Neural cell (in vitro differentiated cells): Measurements from ENCODE around the gene GRWD1. TPM values are rescaled to one million over a fixed set of nuclear protein-coding genes. Genes with fewer than 3 reads are reported as not detected.

Experiments used
- H2AFZ ChIP-seq: fragments of 200-600, 300-800 bp; sonication (generic), shearing (Covaris generic); 2 replicates; pipeline ENCODE4 v1.6.0; 2014; ENCODE audit warnings: low read depth, mild to moderate bottlenecking, antibody characterized with exemption, low read length, moderate library complexity
- H3F3A ChIP-seq: fragments of 200-600 bp; shearing (Covaris generic); 2 replicates; pipeline ENCODE4 v1.6.1; 2016; ENCODE audit warnings: mild to moderate bottlenecking, moderate library complexity, mixed read lengths, antibody characterized with exemption, low read length; ENCODE audit not compliant: insufficient read depth, poor library complexity, severe bottlenecking
- H3K27ac ChIP-seq: fragments of 200-600, 300-800 bp; sonication (generic), shearing (Covaris generic); 2 replicates; pipeline ENCODE4 v1.5.1; 2014; ENCODE audit warnings: mild to moderate bottlenecking, low read length, moderate library complexity
- H3K27me3 ChIP-seq: fragments of 300-800, 200-600 bp; sonication (generic), shearing (Covaris generic); 2 replicates; pipeline ENCODE4 v1.6.0; 2014; ENCODE audit warnings: mild to moderate bottlenecking, low read depth, low read length, moderate library complexity; ENCODE audit not compliant: insufficient read depth
- H3K36me3 ChIP-seq: fragments of 300-800, 200-600 bp; sonication (generic), shearing (Covaris generic); 2 replicates; pipeline ENCODE4 v1.5.1; 2014; ENCODE audit warnings: mild to moderate bottlenecking, antibody characterized with exemption, low read length, moderate library complexity; ENCODE audit not compliant: insufficient read depth
- H3K4me2 ChIP-seq: fragments of 300-800, 200-600 bp; sonication (generic), shearing (Covaris generic); 2 replicates; pipeline ENCODE4 v1.6.0; 2014; ENCODE audit warnings: mild to moderate bottlenecking, low read length
- H3K4me3 ChIP-seq: fragments of 300-800, 200-600 bp; sonication (generic), shearing (Covaris generic); 2 replicates; pipeline ENCODE4 v1.5.1; 2014; ENCODE audit warnings: mild to moderate bottlenecking, low read length, moderate library complexity
- H3K79me2 ChIP-seq: fragments of 200-600 bp; shearing (Covaris generic); replicated peaks from 2 replicates; pipeline ENCODE4 v1.6.0; 2014; ENCODE audit warnings: mild to moderate bottlenecking, low read length, moderate library complexity; ENCODE audit not compliant: insufficient read depth
- H3K9ac ChIP-seq: fragments of 300-800, 200-600 bp; sonication (generic), shearing (Covaris generic); 2 replicates; pipeline ENCODE4 v1.6.1; 2016; ENCODE audit warnings: mild to moderate bottlenecking, low read length, mixed read lengths
- H3K9me2 ChIP-seq: fragments of 200-600 bp; shearing (Covaris generic); 2 replicates; pipeline ENCODE4 v1.6.1; 2016; ENCODE audit warnings: mild to moderate bottlenecking, low read length, mixed read lengths; ENCODE audit not compliant: insufficient read depth
- H3K9me3 ChIP-seq: fragments of 200-600, 300-800 bp; sonication (generic), shearing (Covaris generic); 2 replicates; pipeline ENCODE4 v1.6.1; 2016; ENCODE audit warnings: mild to moderate bottlenecking, mixed run types, low read length, moderate library complexity, mixed read lengths
- H4K20me1 ChIP-seq: fragments of 200-600 bp; shearing (Covaris generic); 2 replicates; pipeline ENCODE4 v1.6.1; 2016; ENCODE audit warnings: mild to moderate bottlenecking, mixed run types; ENCODE audit not compliant: insufficient read depth
- EP300 ChIP-seq: fragments of 450-650 bp; conservative IDR thresholded peaks from 2 replicates; pipeline ENCODE4 v1.6.1; 2014; ENCODE audit warnings: antibody characterized with exemption, mild to moderate bottlenecking, moderate library complexity; ENCODE audit not compliant: poor library complexity, severe bottlenecking
- EZH2 ChIP-seq: fragments of 200-600, 300-800 bp; shearing (Covaris generic), sonication (generic); IDR thresholded peaks from 2 replicates; pipeline ENCODE4 v1.6.1; 2014; ENCODE audit warnings: antibody characterized with exemption, low read length, borderline replicate concordance, mild to moderate bottlenecking; ENCODE audit not compliant: insufficient read depth, poor library complexity, severe bottlenecking
- MXI1 ChIP-seq: fragments of 450-650 bp; conservative IDR thresholded peaks from 2 replicates; pipeline ENCODE4 v1.6.1; 2014; ENCODE audit warnings: antibody characterized with exemption, mild to moderate bottlenecking; ENCODE audit not compliant: poor library complexity, severe bottlenecking
- POLR2AphosphoS5 ChIP-seq: IDR thresholded peaks from 2 replicates; pipeline ENCODE4 v1.6.1; 2012
- RAD21 ChIP-seq: fragments of 450-650 bp; conservative IDR thresholded peaks from 2 replicates; pipeline ENCODE4 v1.6.1; 2014; ENCODE audit warnings: antibody characterized with exemption, mild to moderate bottlenecking, moderate library complexity
- SMC3 ChIP-seq: fragments of 450-650 bp; conservative IDR thresholded peaks from 2 replicates; pipeline ENCODE4 v1.6.1; 2014; ENCODE audit warnings: antibody characterized with exemption, mild to moderate bottlenecking, moderate library complexity; ENCODE audit not compliant: poor library complexity
- TAF1 ChIP-seq: IDR thresholded peaks from 2 replicates; pipeline ENCODE4 v1.6.1; 2012; ENCODE audit warnings: low read depth
- polyA plus RNA-seq: library from polyadenylated mRNA; depleted of rRNA; stranded (reverse); fragments of >200 nt; gene quantifications from 2 replicates; pipeline ENCODE4 v1.2.3, GENCODE V29; 2014
- TF ChIP-seq, protein P1 (sequence below): IDR thresholded peaks from 2 replicates; pipeline ENCODE4 v1.6.1; 2012; ENCODE audit warnings: borderline replicate concordance
- TF ChIP-seq, protein P2 (sequence below): fragments of 450-650 bp; IDR thresholded peaks from 2 replicates; pipeline ENCODE4 v1.5.1; 2014; ENCODE audit warnings: antibody characterized with exemption, mild to moderate bottlenecking, moderate library complexity; ENCODE audit not compliant: poor library complexity, severe bottlenecking

GRWD1 gene
- polyA plus RNA-seq, 1 donor from 2014 or later = 11.8 TPM

DNA sequence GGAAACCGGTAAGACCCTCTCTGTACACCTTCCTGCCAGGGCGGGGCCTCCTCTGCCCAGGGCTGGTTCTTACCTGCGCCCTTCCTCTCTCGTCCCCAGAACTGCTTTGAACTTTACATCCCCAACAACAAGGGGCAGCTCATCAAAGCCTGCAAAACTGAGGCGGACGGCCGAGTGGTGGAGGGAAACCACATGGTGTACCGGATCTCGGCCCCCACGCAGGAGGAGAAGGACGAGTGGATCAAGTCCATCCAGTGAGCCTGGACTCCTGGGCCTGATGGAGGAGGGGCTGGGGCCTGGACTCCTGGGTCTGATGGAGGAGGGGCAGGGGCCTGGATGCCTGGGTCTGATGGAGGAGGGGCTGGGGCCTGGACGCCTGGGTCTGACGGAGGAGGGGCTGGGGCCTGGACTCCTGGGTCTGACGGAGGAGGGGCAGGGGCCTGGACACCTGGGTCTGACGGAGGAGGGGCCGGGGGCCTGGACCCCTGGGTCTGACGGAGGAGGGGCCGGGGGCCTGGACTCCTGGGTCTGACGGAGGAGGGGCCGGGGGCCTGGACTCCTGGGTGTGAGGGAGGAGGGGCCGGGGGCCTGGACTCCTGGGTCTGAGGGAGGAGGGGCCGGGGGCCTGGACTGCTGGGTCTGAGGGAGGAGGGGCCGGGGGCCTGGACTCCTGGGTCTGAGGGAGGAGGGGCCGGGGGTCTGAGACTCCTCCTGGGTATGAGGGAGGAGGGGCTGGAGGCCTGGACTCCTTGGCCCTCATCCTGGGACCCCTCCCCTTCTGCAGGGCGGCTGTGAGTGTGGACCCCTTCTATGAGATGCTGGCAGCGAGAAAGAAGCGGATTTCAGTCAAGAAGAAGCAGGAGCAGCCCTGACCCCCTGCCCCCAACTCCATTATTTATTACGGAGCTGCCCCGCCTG lies 32.8 kb downstream of the GRWD1 start:
- no peaks in the 10 kb centered on the region for H4K20me1 ChIP-seq
- no peak overlapping the region for H3K4me2 ChIP-seq
- TF ChIP-seq MXI1 (no peak), SMC3 (no peak), EP300 (no peak), POLR2AphosphoS5 (no peak), RAD21 (no peak)
- TF ChIP-seq, protein P1, sequence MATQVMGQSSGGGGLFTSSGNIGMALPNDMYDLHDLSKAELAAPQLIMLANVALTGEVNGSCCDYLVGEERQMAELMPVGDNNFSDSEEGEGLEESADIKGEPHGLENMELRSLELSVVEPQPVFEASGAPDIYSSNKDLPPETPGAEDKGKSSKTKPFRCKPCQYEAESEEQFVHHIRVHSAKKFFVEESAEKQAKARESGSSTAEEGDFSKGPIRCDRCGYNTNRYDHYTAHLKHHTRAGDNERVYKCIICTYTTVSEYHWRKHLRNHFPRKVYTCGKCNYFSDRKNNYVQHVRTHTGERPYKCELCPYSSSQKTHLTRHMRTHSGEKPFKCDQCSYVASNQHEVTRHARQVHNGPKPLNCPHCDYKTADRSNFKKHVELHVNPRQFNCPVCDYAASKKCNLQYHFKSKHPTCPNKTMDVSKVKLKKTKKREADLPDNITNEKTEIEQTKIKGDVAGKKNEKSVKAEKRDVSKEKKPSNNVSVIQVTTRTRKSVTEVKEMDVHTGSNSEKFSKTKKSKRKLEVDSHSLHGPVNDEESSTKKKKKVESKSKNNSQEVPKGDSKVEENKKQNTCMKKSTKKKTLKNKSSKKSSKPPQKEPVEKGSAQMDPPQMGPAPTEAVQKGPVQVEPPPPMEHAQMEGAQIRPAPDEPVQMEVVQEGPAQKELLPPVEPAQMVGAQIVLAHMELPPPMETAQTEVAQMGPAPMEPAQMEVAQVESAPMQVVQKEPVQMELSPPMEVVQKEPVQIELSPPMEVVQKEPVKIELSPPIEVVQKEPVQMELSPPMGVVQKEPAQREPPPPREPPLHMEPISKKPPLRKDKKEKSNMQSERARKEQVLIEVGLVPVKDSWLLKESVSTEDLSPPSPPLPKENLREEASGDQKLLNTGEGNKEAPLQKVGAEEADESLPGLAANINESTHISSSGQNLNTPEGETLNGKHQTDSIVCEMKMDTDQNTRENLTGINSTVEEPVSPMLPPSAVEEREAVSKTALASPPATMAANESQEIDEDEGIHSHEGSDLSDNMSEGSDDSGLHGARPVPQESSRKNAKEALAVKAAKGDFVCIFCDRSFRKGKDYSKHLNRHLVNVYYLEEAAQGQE = no peak
- TF ChIP-seq, protein P2, sequence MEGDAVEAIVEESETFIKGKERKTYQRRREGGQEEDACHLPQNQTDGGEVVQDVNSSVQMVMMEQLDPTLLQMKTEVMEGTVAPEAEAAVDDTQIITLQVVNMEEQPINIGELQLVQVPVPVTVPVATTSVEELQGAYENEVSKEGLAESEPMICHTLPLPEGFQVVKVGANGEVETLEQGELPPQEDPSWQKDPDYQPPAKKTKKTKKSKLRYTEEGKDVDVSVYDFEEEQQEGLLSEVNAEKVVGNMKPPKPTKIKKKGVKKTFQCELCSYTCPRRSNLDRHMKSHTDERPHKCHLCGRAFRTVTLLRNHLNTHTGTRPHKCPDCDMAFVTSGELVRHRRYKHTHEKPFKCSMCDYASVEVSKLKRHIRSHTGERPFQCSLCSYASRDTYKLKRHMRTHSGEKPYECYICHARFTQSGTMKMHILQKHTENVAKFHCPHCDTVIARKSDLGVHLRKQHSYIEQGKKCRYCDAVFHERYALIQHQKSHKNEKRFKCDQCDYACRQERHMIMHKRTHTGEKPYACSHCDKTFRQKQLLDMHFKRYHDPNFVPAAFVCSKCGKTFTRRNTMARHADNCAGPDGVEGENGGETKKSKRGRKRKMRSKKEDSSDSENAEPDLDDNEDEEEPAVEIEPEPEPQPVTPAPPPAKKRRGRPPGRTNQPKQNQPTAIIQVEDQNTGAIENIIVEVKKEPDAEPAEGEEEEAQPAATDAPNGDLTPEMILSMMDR = no peak
- no peaks in the 10 kb centered on the region for H3K9me3 ChIP-seq
- H2AFZ ChIP-seq = no peak overlapping the region
- H3K79me2 ChIP-seq = no peaks in the 10 kb centered on the region
- no peaks in the 10 kb centered on the region for H3F3A ChIP-seq
- no peak overlapping the region for H3K27ac ChIP-seq
- no peak overlapping the region for H3K9ac ChIP-seq
- H3K36me3 ChIP-seq = no peaks in the 10 kb centered on the region
- H3K9me2 ChIP-seq = no peaks in the 10 kb centered on the region
- H3K4me3 ChIP-seq = no peak overlapping the region
- H3K27me3 ChIP-seq = no peaks in the 10 kb centered on the region

DNA sequence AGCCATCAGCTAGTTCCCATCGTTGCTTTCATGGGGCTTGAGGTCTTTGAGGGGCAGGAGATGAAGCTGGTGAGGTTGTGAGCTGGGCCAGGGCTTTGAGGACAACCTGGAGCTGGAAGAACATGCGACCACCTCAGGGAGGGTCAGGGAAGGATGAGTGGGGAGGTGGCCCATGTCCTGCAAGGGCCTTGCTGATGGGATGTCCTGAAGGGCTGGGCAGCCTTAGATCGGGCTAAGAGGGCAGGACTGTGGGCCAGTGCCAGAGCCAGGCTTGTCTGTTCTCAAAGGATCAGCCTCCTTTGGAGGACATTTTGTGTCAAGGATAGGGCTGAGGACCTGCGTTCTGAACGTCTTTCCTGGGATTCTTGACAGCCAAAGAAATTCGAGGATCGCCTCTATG lies 33.9 kb downstream of the GRWD1 start:
- Histone ChIP-seq H3K9ac (no peak overlapping the region), H3K4me3 (no peak overlapping the region), H2AFZ (no peak overlapping the region)

More for the DNA sequence above, 33.9 kb downstream of the GRWD1 start:
- Histone ChIP-seq H3K9me3 (no peaks in the 10 kb centered on the region), H3K9me2 (no peaks in the 10 kb centered on the region), H4K20me1 (no peaks in the 10 kb centered on the region), H3K27ac (no peak overlapping the region), H3K36me3 (no peaks in the 10 kb centered on the region), H3K79me2 (no peaks in the 10 kb centered on the region), H3K4me2 (no peak overlapping the region), H3F3A (no peaks in the 10 kb centered on the region), H3K27me3 (no peaks in the 10 kb centered on the region)
- no peak for TF ChIP-seq POLR2AphosphoS5
- no peak for TF ChIP-seq SMC3
- TF ChIP-seq RAD21 = no peak
- TF ChIP-seq, protein P1 = no peak
- no peak for TF ChIP-seq TAF1
- TF ChIP-seq MXI1 = no peak
- TF ChIP-seq EZH2 = no peak
- TF ChIP-seq, protein P2 = no peak
- no peak for TF ChIP-seq EP300
